ENCODE data around the gene ARMC7.

ARMC7 gene

GRCh38 chr17:75176625-75177024 is 66.9 kb downstream of the ARMC7 start:
- no peak overlapping the region for H3K4me3 ChIP-seq (ENCODE audit: low read depth, low read length)

DNA sequence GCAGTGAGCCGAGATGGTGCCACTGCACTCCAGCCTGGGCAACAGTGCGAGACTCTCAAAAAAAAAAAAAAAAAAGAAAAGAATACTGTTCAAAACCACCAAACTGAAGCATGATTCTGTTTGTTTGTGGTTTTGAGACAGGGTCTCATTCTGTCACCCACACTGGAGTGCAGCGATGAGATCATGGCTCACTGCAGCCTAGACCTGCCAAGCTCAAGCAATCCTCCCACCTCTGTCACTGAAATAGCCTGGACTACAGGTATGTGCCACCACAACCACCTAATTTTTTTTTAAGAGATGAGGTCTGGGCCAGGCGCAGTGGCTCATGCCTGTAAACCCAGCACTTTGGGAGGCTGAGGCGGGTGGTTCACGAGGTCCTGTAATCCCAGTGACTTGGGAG is 68.7 kb downstream of the ARMC7 start:
- no peak overlapping the region for H3K4me3 ChIP-seq (ENCODE audit: low read depth, low read length)
- TF ChIP-seq CTCF (IDR thresholded peaks at IDR 0.05; ENCODE audit: borderline replicate concordance, insufficient read depth, low read depth, low read length), result no peak

More at GRCh38 chr17:75176625-75177024, 66.9 kb downstream of the ARMC7 start:
- TF ChIP-seq CTCF (IDR thresholded peaks at IDR 0.05; ENCODE audit: borderline replicate concordance, insufficient read depth, low read depth, low read length), result no peak

Data from GM12875 (cell line).